Activated gamma-delta T cell treated with anti-CD3 and anti-CD28 coated beads, Interleukin-2, amount 50 U/mL, for 16 hours (primary cell): Measurements from ENCODE around the gene BCAN.
A peak's percentile ranks its signal among the peaks of the same experiment; 100 is the strongest.

Experiments used
- DNase-seq: peaks from one replicate; pipeline ENCODE4 v3.0.0-alpha.2; 2020; ENCODE audit warnings: low read depth

BCAN gene

DNA sequence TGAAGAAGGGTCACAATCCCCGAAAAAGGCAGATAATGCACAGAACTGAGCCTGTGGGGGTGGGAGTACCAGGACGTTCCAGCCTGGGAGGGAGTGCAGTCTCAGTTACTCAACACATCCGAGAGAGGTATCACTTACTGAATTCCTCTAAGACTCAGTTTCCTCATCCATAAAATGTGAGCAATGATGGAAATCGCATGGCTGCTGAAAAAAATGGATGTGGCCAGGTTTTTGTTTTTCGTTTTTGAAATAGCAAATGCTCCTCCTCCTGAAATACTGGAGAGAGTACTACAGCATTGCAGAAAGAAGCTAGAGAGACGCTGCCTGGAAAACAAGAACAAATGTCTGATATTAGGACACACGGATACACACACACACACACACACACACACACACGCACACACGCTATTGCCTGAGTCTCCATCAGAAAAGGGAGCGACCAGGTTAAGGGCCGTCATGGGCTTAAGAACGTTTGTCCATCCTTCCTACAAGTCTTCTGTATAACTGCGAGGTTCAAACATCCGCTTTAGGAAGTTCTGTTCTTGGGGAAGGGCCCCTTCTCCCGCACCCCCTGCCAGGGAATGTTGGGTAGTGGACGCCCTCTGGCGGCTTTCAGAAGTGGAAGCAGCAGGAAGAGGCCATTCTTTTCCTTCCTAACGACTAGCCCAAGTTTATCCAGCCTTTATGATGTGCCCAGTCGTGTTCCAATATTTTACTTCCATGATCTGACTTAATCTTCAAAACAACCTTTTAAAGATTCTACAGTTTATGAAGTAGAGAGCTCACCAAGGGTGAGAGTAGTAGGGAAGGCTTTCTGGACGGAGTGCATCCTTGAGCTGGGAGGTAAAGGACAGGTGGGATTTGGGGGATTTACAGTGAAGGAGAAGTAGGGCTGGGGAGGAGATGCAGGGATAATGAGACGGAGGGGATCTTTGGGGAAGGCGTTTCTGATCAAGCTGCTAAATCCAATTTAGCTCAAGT, 36.0 kb downstream of the BCAN start:
- DNase-seq, result no peak

GRCh38 chr1:156680056-156680455, 38.1 kb downstream of the BCAN start:
- no peak for DNase-seq

DNA sequence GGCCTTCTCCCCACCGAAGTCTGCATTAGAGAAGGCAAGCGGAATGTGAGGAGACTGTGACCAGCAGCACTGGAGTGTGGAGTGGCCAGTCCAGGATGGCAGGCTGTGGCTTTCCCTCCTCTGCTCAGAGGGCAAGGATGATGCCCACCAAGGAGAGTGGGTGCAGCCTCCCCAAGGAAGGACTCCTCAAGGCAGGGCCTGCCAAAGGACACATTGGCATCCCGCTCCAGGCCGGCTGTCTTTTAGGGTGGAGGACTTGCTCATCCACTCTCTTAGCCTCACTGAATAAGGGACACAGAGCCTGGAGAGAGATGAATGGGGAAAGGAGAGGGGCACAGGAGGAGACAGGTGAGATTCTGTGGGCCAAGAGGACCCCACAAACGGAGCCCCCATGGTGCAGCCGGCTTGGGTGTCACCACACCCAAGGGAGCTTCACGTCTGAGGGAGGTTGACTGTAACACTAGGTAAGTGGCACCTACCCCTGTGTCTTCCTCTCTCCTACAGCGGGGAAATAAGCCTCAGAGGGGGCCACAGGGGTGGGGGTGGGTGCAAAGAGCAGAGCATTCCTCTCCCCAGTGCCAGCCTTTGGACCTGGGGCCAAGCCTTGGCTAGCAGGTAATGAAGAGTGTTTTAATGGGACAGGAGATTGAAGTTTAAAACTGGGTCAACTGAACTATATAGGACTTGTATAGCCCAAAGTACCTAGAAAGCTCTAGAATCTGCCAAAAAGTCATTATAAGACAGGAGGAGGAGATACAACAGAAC, 39.5 kb downstream of the BCAN start:
- DNase-seq, result no peak

DNA sequence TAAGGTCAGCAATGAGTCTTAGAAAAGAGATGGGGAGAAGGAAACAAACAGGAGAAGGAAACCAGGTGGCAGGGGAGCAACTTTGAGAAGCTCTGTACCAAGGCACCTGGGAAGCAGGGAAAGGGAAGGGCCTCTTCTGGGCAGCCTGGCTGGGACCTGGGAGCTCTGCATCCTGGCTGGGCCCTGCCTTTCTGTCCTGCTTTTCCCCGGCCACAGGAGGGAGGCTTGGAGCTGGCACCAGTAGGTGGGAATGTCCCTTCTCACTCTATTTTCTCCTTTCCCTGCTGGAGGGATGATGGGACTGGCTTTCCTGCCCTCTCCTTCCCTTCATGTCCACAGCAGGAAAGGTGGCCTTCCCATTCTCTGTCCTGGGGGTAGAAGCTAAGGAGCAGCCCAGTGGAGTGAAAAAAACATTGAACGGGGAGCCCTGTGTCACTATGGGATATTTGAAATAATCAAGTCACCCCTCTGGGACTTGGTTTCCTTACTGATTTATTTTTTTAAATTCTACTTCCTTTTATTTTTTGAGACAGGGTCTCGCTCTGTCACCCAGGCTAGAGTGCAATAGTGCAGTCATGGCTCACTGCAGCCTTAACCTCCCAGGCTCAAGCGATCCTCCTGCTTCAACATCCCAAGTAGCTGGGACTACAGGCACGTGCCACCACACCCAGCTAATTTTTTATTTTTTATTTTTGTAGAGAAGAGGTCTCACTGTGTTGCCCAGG, 40.4 kb downstream of the BCAN start:
- DNase-seq, result no peak

GRCh38 chr1:156684227-156684782, 42.4 kb downstream of the BCAN start:
- no peak for DNase-seq

DNA sequence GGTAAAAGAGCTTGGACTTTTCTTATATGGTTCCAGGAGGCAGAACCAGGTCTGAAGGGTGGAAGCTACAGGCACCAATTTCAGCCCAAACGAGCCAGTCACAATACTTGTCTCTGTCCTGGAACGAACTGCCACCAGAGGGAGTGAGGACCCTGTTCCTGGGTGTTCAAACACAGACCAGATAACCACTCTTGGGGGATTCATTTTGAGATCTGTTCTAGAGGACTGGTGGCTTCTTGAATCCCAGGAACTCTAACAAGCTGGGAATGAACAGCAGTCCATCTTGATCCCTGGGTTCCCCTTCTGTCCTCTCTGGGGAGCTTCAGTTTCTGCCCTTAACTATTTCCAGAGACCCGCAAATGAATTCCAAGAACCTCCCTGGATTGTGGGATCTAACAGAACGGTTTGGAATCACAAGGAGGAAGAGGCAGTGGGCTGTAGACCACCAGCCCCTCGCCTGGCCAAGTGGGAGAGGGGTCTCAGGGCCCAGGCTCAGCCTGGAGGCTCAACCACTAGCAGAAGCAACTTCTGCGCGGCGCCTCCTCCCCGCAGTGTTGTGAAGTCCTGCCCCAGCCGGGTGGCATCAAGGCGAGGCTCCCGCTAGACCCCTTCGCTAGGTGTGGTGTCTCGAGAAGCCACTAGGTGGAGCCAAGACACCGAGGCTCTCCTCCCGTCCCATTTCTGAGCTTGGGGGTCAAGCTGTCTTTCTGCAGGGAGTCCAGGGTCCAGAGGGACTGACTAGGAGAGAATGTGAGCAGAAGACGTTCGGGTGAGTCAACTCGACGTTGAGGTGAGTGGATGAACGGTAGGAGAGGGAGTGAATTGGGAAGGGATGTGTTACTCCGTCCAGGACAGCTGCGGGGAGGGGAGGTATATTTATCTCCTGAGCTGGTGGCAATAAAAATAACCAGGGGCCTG, 47.4 kb downstream of the BCAN start:
- DNase-seq, result peak; percentile 62

- no peak for DNase-seq
Observed at GRCh38 chr1:156689953-156690674, 48.2 kb downstream of the BCAN start.

GRCh38 chr1:156690675-156691036, 48.7 kb downstream of the BCAN start:
- no peak for DNase-seq

GRCh38 chr1:156691191-156691590, 49.3 kb downstream of the BCAN start:
- DNase-seq, result no peak

GRCh38 chr1:156691665-156692440, 49.9 kb downstream of the BCAN start:
- no peak for DNase-seq

- DNase-seq, result no peak
Observed at GRCh38 chr1:156692441-156692924, 50.6 kb downstream of the BCAN start.

GRCh38 chr1:156692925-156693847, 51.3 kb downstream of the BCAN start:
- DNase-seq, result no peak

GRCh38 chr1:156693848-156694689, 52.2 kb downstream of the BCAN start:
- no peak for DNase-seq

DNA sequence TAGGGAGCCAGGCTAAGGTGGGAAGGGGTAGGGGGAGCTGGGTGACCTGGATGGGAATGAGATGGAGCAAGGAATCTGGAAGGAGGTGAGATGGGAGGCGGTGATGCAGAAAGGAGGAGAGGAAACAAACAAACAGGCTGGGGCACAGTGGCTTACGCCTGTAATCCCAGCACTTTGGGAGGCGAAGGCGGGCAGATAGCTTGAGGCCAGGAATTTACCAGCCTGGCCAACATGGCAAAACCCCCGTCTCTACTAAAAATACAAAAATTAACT, 52.7 kb downstream of the BCAN start:
- no peak for DNase-seq

DNA sequence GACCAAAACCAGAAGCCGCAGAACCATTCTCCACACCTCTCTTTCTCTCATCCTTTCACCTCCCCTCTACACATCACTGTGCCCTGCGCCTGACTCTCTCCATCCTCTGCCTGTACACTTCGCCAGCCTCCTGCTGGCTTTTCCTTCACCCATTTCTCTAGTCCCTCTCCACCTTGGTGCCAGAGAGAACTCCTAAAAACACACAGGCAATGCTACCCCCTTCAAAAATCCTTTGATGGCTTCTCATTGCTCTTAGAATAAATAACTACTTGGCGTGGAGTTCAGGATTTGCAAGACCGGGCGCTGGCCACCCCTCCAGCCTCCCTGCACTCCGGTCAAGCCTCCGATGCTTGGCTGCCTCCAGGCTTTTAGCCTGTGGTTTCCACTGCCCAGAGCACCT, 54.8 kb downstream of the BCAN start:
- no peak for DNase-seq

GRCh38 chr1:156697481-156697880, 55.6 kb downstream of the BCAN start:
- no peak for DNase-seq

- no peak for DNase-seq
Observed at GRCh38 chr1:156698995-156699394, 57.1 kb downstream of the BCAN start.
